ENCODE measurements around the gene FLYWCH1.

FLYWCH1 gene

DNA sequence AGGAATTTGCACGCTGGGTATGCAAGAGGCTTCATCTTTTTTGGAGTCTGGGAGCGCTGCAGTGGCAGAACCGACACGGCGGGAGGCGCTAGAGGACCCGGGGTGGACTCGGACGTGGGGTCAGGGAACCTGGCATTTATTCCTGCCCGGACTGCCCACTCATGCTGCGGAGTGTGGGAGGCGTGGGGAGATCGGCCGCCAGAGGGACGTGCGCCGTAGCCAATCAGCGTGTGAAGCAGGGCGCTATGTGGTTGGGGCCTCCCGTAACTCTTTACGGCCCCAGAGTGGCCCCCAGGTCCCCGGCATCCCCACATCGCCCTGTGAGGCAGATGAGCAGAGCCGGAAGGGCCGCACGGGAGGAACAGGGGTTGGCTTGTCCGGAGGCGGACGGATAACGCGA lies 17.5 kb upstream of the FLYWCH1 start:
- no peak overlapping the region for H3K27ac ChIP-seq
- TF ChIP-seq, protein P1, sequence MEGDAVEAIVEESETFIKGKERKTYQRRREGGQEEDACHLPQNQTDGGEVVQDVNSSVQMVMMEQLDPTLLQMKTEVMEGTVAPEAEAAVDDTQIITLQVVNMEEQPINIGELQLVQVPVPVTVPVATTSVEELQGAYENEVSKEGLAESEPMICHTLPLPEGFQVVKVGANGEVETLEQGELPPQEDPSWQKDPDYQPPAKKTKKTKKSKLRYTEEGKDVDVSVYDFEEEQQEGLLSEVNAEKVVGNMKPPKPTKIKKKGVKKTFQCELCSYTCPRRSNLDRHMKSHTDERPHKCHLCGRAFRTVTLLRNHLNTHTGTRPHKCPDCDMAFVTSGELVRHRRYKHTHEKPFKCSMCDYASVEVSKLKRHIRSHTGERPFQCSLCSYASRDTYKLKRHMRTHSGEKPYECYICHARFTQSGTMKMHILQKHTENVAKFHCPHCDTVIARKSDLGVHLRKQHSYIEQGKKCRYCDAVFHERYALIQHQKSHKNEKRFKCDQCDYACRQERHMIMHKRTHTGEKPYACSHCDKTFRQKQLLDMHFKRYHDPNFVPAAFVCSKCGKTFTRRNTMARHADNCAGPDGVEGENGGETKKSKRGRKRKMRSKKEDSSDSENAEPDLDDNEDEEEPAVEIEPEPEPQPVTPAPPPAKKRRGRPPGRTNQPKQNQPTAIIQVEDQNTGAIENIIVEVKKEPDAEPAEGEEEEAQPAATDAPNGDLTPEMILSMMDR (conservative IDR thresholded peaks at IDR 0.05): no peak

DNA sequence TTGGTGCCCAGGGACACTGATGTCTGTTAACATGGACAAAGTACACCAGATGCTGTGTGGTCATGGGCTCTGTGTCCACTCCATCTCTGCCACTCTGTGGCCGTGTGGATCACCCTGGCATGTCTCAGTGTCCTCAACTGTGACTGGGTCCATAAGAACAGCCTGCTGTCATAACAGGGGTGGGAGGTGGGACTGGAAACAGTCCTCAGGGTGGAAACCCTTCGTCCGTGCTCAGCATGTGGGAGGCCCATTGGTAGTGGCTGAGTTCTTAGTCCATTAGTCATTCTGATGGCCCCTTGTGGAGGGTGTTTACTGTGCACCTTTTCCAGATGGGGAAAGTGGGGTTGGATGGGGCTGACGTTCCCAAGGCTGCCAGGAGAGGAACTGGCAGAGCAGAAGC lies 15.9 kb upstream of the FLYWCH1 start:
- no peak overlapping the region for H3K27ac ChIP-seq
- TF ChIP-seq, protein P1 (conservative IDR thresholded peaks at IDR 0.05): no peak

DNA sequence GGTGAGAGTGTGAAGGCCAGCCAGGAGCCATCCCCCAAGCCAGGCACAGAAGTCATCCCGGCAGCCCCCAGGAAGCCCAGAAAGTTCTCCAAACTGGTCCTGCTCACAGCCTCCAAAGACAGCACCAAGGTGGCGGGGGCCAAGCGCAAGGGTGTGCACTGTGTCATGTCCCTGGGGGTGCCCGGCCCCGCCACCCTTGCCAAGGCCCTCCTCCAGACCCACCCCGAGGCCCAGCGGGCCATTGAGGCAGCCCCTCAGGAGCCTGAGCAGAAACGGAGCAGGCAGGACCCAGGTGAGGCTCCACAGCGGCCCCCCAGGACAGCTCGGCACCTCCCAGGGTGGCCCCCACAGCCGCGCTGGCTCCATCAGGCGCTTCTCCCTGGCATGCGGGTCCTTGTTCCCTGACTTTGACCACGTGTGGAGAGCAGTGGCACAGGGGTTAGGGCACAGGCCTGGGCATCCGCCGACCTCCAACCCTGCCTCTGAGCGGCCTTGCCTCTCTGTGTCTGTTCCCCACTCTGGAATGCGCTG lies 15.2 kb upstream of the FLYWCH1 start:
- TF ChIP-seq, protein P1 (conservative IDR thresholded peaks at IDR 0.05): no peak
- H3K27ac ChIP-seq: no peak overlapping the region

DNA sequence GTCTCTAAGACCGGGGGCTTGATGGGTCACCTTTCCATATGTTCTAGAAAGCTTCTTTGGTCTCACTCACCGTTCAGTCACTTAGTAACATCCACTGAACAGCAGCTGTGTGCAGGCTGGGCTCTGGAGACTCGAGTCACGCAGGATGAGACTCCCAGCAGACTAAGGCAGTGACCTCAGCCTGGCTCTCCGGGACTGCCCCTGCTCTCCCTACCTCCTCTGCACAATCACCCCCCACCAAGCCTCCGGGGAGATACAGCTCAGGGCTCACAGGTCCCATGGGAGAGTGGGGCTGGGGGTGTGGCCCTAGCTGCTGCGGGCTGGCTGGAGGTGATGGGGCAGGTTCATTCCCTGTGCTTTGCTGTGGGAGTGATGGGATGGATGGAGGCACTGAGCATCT lies 14.6 kb upstream of the FLYWCH1 start:
- no peak overlapping the region for H3K27ac ChIP-seq
- TF ChIP-seq, protein P1 (conservative IDR thresholded peaks at IDR 0.05): no peak

DNA sequence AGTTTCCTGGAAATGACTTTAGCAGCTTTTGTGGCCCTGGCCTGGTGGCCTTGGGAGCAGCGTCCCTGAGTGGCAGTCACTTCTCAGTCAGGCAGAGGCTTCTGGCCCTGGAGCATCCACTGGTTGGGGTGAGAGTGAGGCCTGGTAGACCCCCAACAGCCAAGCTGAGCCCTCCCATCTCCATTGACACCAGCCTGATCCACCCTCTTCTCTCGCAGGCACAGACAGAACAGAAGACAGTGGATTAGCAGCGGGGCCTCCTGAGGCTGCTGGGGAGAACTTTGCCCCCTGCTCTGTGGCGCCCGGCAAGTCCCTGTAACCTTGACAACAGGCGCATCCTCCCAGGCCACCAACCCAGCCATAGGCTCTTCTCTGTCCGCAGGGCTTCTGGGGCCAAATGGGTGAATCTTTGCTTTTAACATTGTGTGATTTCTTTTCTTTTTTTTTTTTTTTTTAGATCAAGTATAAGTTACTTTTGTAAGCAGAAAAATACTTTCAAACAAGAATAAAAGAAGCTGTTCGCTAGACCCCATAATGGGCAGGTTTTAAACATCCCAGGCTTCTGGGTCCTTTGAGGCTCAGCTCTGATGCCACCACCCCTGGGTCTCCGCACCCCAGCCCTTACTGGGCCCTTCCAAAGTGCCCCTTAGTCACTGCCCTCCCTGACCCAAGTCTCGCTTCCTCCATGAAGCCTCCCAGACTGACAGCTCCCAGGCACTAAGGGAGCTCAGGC lies 12.7 kb upstream of the FLYWCH1 start:
- H3K27ac ChIP-seq: no peak overlapping the region
- TF ChIP-seq, protein P1 (conservative IDR thresholded peaks at IDR 0.05): no peak

DNA sequence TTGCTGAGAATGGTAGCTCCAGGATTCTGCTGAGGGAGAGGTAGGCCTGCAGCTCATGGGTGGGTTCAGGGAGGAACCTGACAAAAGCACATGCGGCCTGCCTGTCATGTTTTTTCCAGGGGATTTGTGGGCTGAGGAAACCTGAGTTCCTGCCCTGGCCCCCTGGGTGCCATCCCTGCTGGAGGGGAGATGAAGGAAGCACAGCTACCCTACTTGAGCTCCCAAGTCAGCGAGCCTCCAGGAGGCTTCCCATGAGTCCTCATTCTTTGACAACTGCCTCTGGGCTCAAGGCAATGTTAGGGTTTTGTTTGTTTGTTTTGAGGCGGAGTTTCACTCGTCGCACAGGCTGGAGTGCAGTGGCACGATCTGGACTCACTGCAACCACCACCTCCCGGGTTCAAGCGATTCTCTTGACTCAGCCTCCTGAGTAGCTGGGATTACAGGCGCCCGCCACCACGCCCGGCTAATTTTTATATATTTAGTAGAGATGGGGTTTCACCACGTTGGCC lies 12.1 kb upstream of the FLYWCH1 start:
- H3K27ac ChIP-seq: no peak overlapping the region
- TF ChIP-seq, protein P1 (conservative IDR thresholded peaks at IDR 0.05): no peak

DNA sequence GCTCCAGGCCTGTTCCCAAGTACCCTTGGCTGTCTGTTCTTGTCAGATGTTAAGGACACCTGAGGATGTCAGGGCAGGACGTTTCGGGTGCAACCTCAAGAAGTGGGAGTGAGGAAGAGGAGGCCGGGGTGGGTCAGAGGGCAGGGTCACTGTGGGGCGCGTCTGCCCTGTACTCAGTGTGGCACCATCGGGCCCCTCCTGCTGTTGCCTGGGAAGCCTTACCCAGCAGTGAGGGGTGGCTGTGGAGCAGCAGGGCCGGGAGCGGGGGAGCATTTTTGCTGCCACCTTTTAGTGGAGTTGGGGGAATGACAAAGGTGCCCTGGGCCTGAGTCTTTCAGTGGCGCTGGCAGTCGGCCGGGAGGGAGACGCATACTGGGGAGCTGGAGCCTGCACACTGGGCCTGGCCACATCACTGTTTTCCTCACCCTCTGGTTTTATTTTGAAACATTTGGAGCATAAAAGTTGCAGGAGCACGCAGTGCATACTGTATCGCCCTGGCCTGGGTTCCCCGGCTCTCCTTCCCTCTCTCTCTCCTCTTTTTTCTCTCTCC lies 11.1 kb upstream of the FLYWCH1 start:
- TF ChIP-seq, protein P1 (conservative IDR thresholded peaks at IDR 0.05): no peak
- H3K27ac ChIP-seq: no peak overlapping the region

All from VCaP (cell line).